H1 (cell line): ENCODE data around the gene APOBEC2. TPM values are rescaled to one million over a fixed set of nuclear protein-coding genes. Genes with fewer than 3 reads are reported as not detected.

Experiments used
- CEBPB ChIP-seq: IDR thresholded peaks from 2 replicates; pipeline ENCODE4 v1.6.1; 2012; ENCODE audit warnings: low read depth, low read length
- FOSL1 ChIP-seq: IDR thresholded peaks from 2 replicates; pipeline ENCODE4 v1.6.1; 2011; ENCODE audit warnings: mild to moderate bottlenecking, low read depth, low read length, moderate library complexity; ENCODE audit not compliant: insufficient read depth
- JUND ChIP-seq: IDR thresholded peaks from 2 replicates; pipeline ENCODE4 v1.6.1; 2011; ENCODE audit warnings: mild to moderate bottlenecking, improper control_type of control experiment, low read length
- NRF1 ChIP-seq: IDR thresholded peaks from 2 replicates; pipeline ENCODE4 v1.6.1; 2011; ENCODE audit warnings: mild to moderate bottlenecking, low read depth, low read length, improper control_type of control experiment
- SAP30 ChIP-seq: fragments of 300-600 bp; sonication (generic); IDR thresholded peaks from 2 replicates; pipeline ENCODE4 v1.7.1; 2012; ENCODE audit warnings: low read length, moderate library complexity, mild to moderate bottlenecking, inconsistent platforms; ENCODE audit not compliant: insufficient read depth, insufficient replicate concordance
- TBP ChIP-seq: IDR thresholded peaks from 2 replicates; pipeline ENCODE4 v1.6.1; 2011; ENCODE audit warnings: low read depth, low read length, improper control_type of control experiment
- polyA plus RNA-seq, 7 experiments: library from polyadenylated mRNA; depleted of rRNA in 3 of 7; stranded (reverse) in 5 of 7; unstranded in 2 of 7; fragments of >200 nt in 5 of 7; fragments of 200-250 nt in 2 of 7; gene quantifications; 1 replicate in 5 of 7; 2 replicates in 1 of 7; 4 replicates in 1 of 7; pipeline versions ENCODE4 v1.2.1 to v1.2.3, GENCODE V29; 2011 to 2013; ENCODE audit warnings: missing spikeins in 2 of 7, mixed read lengths in 2 of 7
- total RNA-seq: library from RNA; stranded (reverse); fragmentation: NEBNext Ultra II Directional; extraction: Animal tissue kit (Norgen Biotek cat#: 25700); gene quantifications from 2 replicates; pipeline ENCODE4 v1.2.1, GENCODE V29; 2021

The APOBEC2 gene
- total and polyA plus RNA-seq, 2 of the 8 experiments (the other 6 are each of a cell fraction or from before 2014, with no cell fraction given) = not detected

- TF ChIP-seq JUND (no peak), NRF1 (no peak), CEBPB (no peak), SAP30 (no peak), FOSL1 (no peak), TBP (no peak)
These were observed 24.5 kb downstream of the APOBEC2 start (continued) for GRCh38 chr6:41077536-41077935.
